ENCODE measurements around the gene RHO.

DNA sequence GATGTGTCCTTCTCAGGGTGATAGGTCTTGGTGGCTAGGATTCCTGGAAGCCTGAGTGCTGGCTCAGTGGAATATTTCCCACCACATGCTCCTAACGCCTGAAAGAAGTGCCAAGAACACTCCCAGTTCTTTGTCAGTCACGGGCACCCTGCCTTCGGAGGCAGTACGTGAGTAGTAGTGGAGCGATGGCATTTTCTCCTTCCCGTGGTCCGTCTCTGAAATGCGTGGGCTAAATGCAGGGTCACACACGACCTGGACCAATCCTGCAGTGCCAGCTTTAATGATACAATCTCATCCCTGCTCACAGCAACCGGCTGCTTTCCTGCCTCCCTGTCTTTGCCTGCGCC, 29.1 kb downstream of the RHO start:
- TF ChIP-seq, protein P1, sequence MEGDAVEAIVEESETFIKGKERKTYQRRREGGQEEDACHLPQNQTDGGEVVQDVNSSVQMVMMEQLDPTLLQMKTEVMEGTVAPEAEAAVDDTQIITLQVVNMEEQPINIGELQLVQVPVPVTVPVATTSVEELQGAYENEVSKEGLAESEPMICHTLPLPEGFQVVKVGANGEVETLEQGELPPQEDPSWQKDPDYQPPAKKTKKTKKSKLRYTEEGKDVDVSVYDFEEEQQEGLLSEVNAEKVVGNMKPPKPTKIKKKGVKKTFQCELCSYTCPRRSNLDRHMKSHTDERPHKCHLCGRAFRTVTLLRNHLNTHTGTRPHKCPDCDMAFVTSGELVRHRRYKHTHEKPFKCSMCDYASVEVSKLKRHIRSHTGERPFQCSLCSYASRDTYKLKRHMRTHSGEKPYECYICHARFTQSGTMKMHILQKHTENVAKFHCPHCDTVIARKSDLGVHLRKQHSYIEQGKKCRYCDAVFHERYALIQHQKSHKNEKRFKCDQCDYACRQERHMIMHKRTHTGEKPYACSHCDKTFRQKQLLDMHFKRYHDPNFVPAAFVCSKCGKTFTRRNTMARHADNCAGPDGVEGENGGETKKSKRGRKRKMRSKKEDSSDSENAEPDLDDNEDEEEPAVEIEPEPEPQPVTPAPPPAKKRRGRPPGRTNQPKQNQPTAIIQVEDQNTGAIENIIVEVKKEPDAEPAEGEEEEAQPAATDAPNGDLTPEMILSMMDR (IDR thresholded peaks at IDR 0.05) = no peak
- TF ChIP-seq EP300 (IDR thresholded peaks at IDR 0.05) (peak in 1 of 2 donors; percentile 73), POLR2A (IDR thresholded peaks at IDR 0.05) (peak in 1 of 2 donors; percentile 9)
